H9 (cell line): Measurements from ENCODE around the gene SLC36A3. TPM values are rescaled to one million over a fixed set of nuclear protein-coding genes. Genes with fewer than 3 reads are reported as not detected.

ENCODE experiments used
- DNase-seq: peaks from one replicate; pipeline ENCODE4 v3.0.0-alpha.2; 2017
- H2AFZ ChIP-seq: one replicate; pipeline ENCODE4 v1.6.1; 2013; ENCODE audit warnings: mild to moderate bottlenecking, low read length, control low read depth, moderate library complexity
- H2AK5ac ChIP-seq: 2 replicates; pipeline ENCODE4 v1.6.1; 2013; ENCODE audit warnings: low read length, control low read depth, mixed read lengths; ENCODE audit not compliant: insufficient read length
- H2BK120ac ChIP-seq: one replicate; pipeline ENCODE4 v1.6.1; 2013; ENCODE audit warnings: low read depth, mild to moderate bottlenecking, low read length, control low read depth, inconsistent platforms; ENCODE audit not compliant: poor library complexity, severe bottlenecking
- H2BK12ac ChIP-seq: 2 replicates; pipeline ENCODE4 v1.6.1; 2013; ENCODE audit warnings: low read length, control low read depth, mixed read lengths, low read depth; ENCODE audit not compliant: insufficient read length
- H2BK15ac ChIP-seq: 2 replicates; pipeline ENCODE4 v1.6.1; 2013; ENCODE audit warnings: low read depth, low read length, control low read depth
- H2BK20ac ChIP-seq: one replicate; pipeline ENCODE4 v1.6.1; 2013; ENCODE audit warnings: low read depth, mild to moderate bottlenecking, low read length, control low read depth, inconsistent platforms; ENCODE audit not compliant: poor library complexity, severe bottlenecking
- H2BK5ac ChIP-seq: 2 replicates; pipeline ENCODE4 v1.6.1; 2013; ENCODE audit warnings: low read length, control low read depth, mixed read lengths; ENCODE audit not compliant: insufficient read length
- H3K14ac ChIP-seq: 2 replicates; pipeline ENCODE4 v1.6.1; 2013; ENCODE audit warnings: low read length, control low read depth; ENCODE audit not compliant: insufficient read depth
- H3K18ac ChIP-seq: 2 replicates; pipeline ENCODE4 v1.6.1; 2013; ENCODE audit warnings: low read depth, mild to moderate bottlenecking, mixed read lengths, low read length, control low read depth; ENCODE audit not compliant: insufficient read length
- H3K23ac ChIP-seq: 2 replicates; pipeline ENCODE4 v1.6.1; 2013; ENCODE audit warnings: low read length, control low read depth, mixed read lengths, low read depth; ENCODE audit not compliant: insufficient read length
- H3K23me2 ChIP-seq: 2 replicates; pipeline ENCODE4 v1.6.1; 2013; ENCODE audit warnings: low read depth, mild to moderate bottlenecking, mixed read lengths, low read length, control low read depth; ENCODE audit not compliant: insufficient read length, poor library complexity, severe bottlenecking
- H3K27ac ChIP-seq: 2 replicates; pipeline ENCODE4 v1.5.1; 2013; ENCODE audit warnings: low read length, control low read depth, mixed read lengths, low read depth; ENCODE audit not compliant: insufficient read length
- H3K27me3 ChIP-seq: 2 replicates; pipeline ENCODE4 v1.6.1; 2013; ENCODE audit warnings: low read length, control low read depth, inconsistent platforms; ENCODE audit not compliant: insufficient read depth
- H3K4ac ChIP-seq: 2 replicates; pipeline ENCODE4 v1.6.1; 2013; ENCODE audit warnings: low read depth, mild to moderate bottlenecking, control low read depth, inconsistent platforms, low read length, moderate library complexity
- H3K4me1 ChIP-seq: 2 replicates; pipeline ENCODE4 v1.6.1; 2013; ENCODE audit warnings: low read length, control low read depth, inconsistent platforms; ENCODE audit not compliant: insufficient read depth
- H3K4me2 ChIP-seq: 2 replicates; pipeline ENCODE4 v1.6.1; 2013; ENCODE audit warnings: low read length, control low read depth, mixed read lengths; ENCODE audit not compliant: insufficient read length, insufficient read depth
- H3K56ac ChIP-seq: 2 replicates; pipeline ENCODE4 v1.6.1; 2013; ENCODE audit warnings: low read depth, mild to moderate bottlenecking, mixed read lengths, low read length, control low read depth; ENCODE audit not compliant: insufficient read length
- H3K79me1 ChIP-seq: 2 replicates; pipeline ENCODE4 v1.6.1; 2013; ENCODE audit warnings: low read depth, mild to moderate bottlenecking, moderate library complexity, low read length, control low read depth, inconsistent platforms; ENCODE audit not compliant: insufficient read depth, poor library complexity, severe bottlenecking
- H3K79me2 ChIP-seq: 2 replicates; pipeline ENCODE4 v1.6.1; 2013; ENCODE audit warnings: low read length, control low read depth, inconsistent platforms; ENCODE audit not compliant: insufficient read depth
- H3K9ac ChIP-seq: 2 replicates; pipeline ENCODE4 v1.6.1; 2013; ENCODE audit warnings: low read length, control low read depth, mixed read lengths; ENCODE audit not compliant: insufficient read length; ENCODE audit errors: extremely low read depth
- H3K9me3 ChIP-seq: one replicate; pipeline ENCODE4 v1.6.1; 2013; ENCODE audit warnings: low read depth, low read length, inconsistent platforms; ENCODE audit not compliant: control insufficient read depth
- H3T11ph ChIP-seq: one replicate; pipeline ENCODE4 v1.6.1; 2013; ENCODE audit warnings: mild to moderate bottlenecking, low read length, control low read depth, inconsistent platforms
- H4K20me1 ChIP-seq: one replicate; pipeline ENCODE4 v1.6.1; 2013; ENCODE audit not compliant: control insufficient read depth, insufficient read length, insufficient read depth
- H4K5ac ChIP-seq: 2 replicates; pipeline ENCODE4 v1.6.1; 2013; ENCODE audit warnings: low read depth, mild to moderate bottlenecking, mixed read lengths, low read length, control low read depth; ENCODE audit not compliant: insufficient read length
- H4K8ac ChIP-seq: replicated peaks from 2 replicates; pipeline ENCODE4 v1.6.1; 2013; ENCODE audit warnings: low read length, control low read depth, mixed read lengths, low read depth; ENCODE audit not compliant: insufficient read length
- H4K91ac ChIP-seq: 2 replicates; pipeline ENCODE4 v1.6.1; 2013; ENCODE audit warnings: low read depth, mild to moderate bottlenecking, moderate library complexity, mixed read lengths, low read length, control low read depth; ENCODE audit not compliant: insufficient read length
- H3K27ac Mint-ChIP-seq, 3 experiments: 2 replicates in 2 of 3; 3 replicates in 1 of 3; pipeline ENCODE4 v1.8.0; 2020 to 2021; ENCODE audit warnings: mixed read lengths in 3 of 3, mild to moderate bottlenecking in 1 of 3, moderate library complexity in 1 of 3
- H3K27me3 Mint-ChIP-seq: 2 replicates; pipeline ENCODE4 v1.8.0; 2021; ENCODE audit warnings: low read depth, mild to moderate bottlenecking, moderate library complexity, mixed read lengths
- H3K36me3 Mint-ChIP-seq, 3 experiments: 2 replicates in 2 of 3; 3 replicates in 1 of 3; pipeline ENCODE4 v1.8.0; 2020 to 2021; ENCODE audit warnings: low read depth in 3 of 3, mixed read lengths in 3 of 3; ENCODE audit not compliant: insufficient read depth in 1 of 3
- H3K4me1 Mint-ChIP-seq, 2 experiments: 2 replicates each; pipeline ENCODE4 v1.8.0; 2020; ENCODE audit warnings: mixed read lengths in 2 of 2
- H3K4me3 Mint-ChIP-seq, 2 experiments: 2 replicates in 1 of 2; 3 replicates in 1 of 2; pipeline ENCODE4 v1.8.0; 2020 to 2021; ENCODE audit warnings: mild to moderate bottlenecking in 2 of 2, mixed read lengths in 2 of 2, moderate library complexity in 1 of 2
- H3K9me3 Mint-ChIP-seq, 2 experiments: 2 replicates in 1 of 2; 3 replicates in 1 of 2; pipeline ENCODE4 v1.8.0; 2020; ENCODE audit warnings: mild to moderate bottlenecking in 2 of 2, mixed read lengths in 2 of 2, moderate library complexity in 1 of 2
- WGBS: extraction: QIAGEN DNeasy Blood & Tissue Kit; methylation state at CpG from one replicate; pipeline ENCODE4 v1.1.7; 2013; ENCODE audit warnings: missing lambda C conversion rate, low lambda C conversion rate, mixed read lengths; ENCODE audit not compliant: insufficient read length; ENCODE audit errors: extremely low coverage; 5-methylcytosine and 5-hydroxymethylcytosine counted together
- total RNA-seq: library from RNA; stranded (reverse); gene quantifications from 2 replicates; pipeline ENCODE4 v1.2.1, GENCODE V29; 2021
- TF ChIP-seq, protein P1 (sequence below): fragments of 200-600 bp; sonication (generic); conservative IDR thresholded peaks from 3 replicates; pipeline ENCODE4 v1.8.0; 2021; ENCODE audit warnings: antibody characterized with exemption, mild to moderate bottlenecking

Gene SLC36A3
- total RNA-seq, 1 experiment from 2014 or later: not detected

DNA sequence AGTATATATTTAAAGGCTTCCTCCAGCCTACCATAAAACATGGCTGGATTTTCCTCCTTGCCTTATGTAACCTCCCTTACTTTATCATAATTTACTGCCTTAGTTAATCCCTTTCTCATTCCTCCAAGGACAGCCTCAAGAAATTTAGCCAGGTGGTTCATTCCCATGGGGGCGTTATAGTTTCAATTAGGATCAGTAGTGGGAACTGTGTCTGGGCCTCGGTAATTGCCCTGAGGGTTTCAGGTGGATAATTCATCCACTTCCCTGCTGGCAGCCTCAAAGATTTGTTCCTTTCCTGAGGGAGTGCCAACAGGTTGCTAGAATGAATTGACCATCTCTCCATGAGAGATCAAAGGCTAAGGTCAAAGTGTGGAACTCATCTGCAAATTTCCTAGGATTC is 54.9 kb downstream of the SLC36A3 start:
- TF ChIP-seq, protein P1, sequence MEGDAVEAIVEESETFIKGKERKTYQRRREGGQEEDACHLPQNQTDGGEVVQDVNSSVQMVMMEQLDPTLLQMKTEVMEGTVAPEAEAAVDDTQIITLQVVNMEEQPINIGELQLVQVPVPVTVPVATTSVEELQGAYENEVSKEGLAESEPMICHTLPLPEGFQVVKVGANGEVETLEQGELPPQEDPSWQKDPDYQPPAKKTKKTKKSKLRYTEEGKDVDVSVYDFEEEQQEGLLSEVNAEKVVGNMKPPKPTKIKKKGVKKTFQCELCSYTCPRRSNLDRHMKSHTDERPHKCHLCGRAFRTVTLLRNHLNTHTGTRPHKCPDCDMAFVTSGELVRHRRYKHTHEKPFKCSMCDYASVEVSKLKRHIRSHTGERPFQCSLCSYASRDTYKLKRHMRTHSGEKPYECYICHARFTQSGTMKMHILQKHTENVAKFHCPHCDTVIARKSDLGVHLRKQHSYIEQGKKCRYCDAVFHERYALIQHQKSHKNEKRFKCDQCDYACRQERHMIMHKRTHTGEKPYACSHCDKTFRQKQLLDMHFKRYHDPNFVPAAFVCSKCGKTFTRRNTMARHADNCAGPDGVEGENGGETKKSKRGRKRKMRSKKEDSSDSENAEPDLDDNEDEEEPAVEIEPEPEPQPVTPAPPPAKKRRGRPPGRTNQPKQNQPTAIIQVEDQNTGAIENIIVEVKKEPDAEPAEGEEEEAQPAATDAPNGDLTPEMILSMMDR: no peak
- Histone ChIP-seq H3K56ac (no peak overlapping the region), H4K91ac (no peak overlapping the region), H3T11ph (no peak overlapping the region), H2AFZ (no peak overlapping the region), H2BK5ac (no peak overlapping the region), H3K18ac (no peak overlapping the region), H2BK15ac (no peak overlapping the region), H3K79me1 (no peaks in the 10 kb centered on the region), H3K9ac (no peak overlapping the region), H2BK120ac (no peak overlapping the region), H3K4me2 (no peak overlapping the region), H4K8ac (no peak overlapping the region), H4K20me1 (no peaks in the 10 kb centered on the region), H3K4ac (no peak overlapping the region), H2BK12ac (no peak overlapping the region), H3K14ac (no peak overlapping the region), H3K4me1 (no peaks in the 10 kb centered on the region), H3K23me2 (peaks cover 7% of the 10 kb centered on the region), H3K27me3 (no peaks in the 10 kb centered on the region; the same call in 1 of the 2 replicates), H3K9me3 (no peaks in the 10 kb centered on the region), H2BK20ac (no peak overlapping the region), H2AK5ac (no peak overlapping the region), H3K23ac (no peak overlapping the region), H3K79me2 (no peaks in the 10 kb centered on the region), H4K5ac (no peak overlapping the region), H3K27ac (no peak overlapping the region)
- no peak overlapping the region for H3K4me3 Mint-ChIP-seq
- H3K9me3 Mint-ChIP-seq: no peaks in the 10 kb centered on the region
- no peak for DNase-seq
- H3K36me3 Mint-ChIP-seq: no peaks in the 10 kb centered on the region; a peak in 1 of 7 replicates
- WGBS: no CpG with 5 or more reads among the region's 2 CpGs
- H3K27ac Mint-ChIP-seq: no peak overlapping the region
- H3K4me1 Mint-ChIP-seq: peaks cover 19 to 25% of the 10 kb centered on the region in 2 experiments
- H3K27me3 Mint-ChIP-seq: peaks cover 2% of the 10 kb centered on the region; the same call in 1 of the 2 replicates
